Stimulated activated CD8-positive, alpha-beta memory T cell treated with anti-CD3 and anti-CD28 coated beads, Interleukin-2, amount 100 ng/mL, for 1 hour (primary cell): ENCODE data around the gene CTBP2.
"Not testable (repeated sequence)": the region's sequence is repeated elsewhere in the genome, so short reads cannot be mapped to it uniquely, and the experiment has no call there.

Source experiments
- DNase-seq, 2 donors: peaks; one replicate each; pipeline ENCODE4 v3.0.0-alpha.2; 2020; ENCODE audit warnings: low read depth in 2 of 2

The CTBP2 gene

DNA sequence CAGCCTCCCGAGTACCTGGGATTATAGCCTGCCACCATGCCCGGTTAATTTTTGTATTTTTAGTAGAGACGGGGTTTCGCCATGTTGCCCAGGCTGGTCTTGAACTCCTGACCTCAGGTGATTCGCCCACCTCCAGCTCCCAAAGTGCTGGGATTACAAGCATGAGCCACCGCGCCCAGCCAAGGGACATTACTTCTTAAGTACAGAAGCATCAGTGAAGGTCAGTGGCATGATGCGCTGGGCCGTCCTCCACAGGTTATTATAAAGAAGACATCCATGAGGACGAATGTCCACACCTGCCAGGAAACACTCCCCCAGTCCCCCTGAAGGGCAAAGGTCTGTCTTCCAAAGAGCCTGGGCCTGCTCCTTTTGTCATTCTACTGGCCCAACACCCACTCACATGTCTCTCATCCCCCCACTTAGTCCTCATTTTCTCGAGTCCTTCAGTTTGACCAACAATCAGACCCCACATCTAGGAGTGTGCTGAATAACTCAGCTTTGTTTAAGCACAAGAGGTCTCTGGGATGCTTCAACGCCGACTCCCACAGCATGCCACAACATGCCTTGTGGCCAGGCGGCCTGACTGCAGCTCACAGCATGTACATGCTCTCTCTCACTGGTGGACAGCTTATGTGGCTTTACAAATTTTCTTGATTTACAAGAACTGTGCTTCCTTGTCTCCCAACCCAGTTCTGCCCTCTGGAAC, 73.0 kb downstream of the CTBP2 start:
- no peak for DNase-seq

DNA sequence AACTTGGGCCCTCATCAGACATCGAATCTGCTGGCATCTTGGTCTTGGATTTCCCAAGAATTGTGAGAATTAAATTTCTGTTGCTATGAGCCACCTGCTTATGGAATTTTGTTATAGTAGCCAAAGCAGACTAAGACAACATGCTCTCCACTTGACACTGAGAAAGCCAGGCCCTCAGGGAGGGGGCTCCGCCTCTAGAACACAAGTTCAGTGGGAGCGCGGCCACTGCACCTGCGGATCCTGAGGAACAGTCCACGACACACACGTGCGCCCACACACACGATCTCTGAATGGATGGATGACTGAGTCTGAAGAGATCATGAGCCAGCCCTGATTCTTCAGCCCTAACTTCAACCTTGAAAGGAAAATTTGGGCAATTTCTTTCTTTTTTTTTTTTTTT, 73.7 kb downstream of the CTBP2 start:
- no peak for DNase-seq

DNA sequence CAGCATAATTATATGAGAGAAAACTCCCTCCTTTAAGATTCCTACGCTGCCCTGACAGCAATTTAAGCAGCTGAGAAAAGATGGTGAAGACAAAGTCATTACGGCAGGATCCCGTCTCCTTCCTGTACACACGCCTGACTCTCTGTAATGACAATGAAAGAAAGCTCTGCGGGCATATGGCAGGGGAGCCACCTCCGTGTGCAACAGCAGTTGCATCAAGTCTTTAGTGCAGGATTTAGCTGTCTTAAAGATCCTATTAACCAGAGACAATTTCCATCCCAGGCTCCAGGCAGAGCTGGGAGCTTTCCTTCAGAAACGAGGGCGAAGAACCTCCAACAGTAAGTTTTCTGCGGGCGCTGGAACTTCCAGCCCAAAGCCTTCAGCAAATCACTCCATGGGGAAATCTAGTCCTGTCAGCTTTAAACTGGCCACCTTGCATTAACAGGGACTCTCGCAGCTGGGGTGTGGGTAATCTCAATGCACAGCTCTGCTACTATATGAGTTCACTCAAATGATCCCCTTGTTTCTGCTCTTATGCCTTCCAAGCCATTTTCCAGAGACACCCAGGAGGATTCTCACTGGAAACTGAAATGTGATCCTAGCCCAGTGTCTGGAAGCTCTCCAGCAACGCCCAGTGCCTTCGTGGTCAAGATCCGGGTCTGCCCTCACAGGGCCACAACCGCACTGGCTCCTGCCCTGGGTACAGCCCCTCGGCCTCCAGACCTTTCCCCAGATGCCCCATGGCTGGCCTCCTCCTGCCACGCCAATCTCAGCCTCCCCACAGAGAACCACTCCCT, 74.9 kb downstream of the CTBP2 start:
- no peak for DNase-seq

DNA sequence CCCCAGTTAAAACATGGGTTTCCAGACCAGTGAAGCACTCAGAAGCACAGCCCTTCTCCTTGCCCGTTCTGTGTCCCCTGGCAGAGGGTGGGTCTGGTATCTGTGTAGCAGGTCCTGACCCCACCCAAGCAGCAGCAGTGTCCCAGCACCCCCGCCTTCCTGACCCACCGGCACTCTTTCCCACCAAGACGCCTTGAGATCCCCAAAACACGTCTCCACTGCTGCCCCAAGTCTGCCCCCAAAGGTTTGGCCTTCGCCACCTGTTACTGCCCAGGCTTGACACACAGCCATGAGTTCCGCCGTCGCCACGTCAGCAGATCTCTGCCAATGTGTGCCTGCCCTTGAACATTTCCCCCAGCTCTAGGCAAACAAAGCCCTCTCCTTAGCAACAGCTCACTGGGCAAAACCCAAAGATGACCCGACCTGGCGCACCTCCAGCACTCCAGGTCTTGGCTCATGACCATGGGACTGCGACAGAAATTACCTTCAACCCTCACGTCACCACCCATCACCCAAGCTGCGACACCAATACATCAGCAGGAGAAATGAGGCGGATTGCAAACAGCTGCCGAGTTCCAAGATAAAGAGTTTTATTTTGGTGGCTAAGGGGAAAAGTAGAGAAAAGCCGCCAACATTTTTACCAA, 75.6 kb downstream of the CTBP2 start:
- DNase-seq: no peak

DNA sequence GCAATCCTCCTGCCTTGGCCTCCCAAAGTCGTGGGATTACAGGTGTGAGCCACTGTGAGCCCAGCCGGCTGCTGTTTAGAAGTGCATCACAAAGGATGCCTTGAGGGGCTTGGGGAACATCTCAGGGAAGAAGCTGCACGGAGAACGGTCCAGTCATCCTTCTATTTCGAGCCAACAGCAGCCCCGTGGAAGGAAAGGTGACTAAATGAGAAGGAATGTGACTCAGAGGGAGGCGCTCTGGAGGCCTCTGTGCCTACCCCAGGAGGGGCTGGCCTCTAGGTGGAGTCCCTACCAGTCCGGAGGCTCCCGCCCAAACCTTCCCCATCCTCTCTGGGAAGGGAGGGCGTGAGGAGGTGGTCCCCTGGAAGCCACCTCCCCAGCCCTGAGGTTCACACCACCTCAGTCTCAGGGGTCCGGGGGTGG, 76.2 kb downstream of the CTBP2 start:
- DNase-seq: no peak

DNA sequence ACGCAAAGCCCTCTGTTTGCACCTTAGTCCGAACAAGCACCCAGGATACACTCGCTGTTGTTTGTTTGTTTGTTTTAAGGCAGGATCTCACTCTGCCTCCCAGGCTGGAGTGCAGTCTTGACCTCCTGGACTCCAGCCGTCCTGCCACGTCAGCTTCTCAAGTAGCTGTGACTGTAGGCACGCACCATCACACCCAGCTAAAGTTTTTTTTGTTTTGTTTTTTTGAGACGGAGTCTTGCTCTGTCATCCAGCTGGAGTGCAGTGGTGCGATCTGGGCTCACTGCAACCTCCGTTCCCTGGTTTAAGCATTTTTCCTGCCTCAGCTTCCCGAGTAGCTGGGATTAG, 76.8 kb downstream of the CTBP2 start:
- DNase-seq: no peak

DNA sequence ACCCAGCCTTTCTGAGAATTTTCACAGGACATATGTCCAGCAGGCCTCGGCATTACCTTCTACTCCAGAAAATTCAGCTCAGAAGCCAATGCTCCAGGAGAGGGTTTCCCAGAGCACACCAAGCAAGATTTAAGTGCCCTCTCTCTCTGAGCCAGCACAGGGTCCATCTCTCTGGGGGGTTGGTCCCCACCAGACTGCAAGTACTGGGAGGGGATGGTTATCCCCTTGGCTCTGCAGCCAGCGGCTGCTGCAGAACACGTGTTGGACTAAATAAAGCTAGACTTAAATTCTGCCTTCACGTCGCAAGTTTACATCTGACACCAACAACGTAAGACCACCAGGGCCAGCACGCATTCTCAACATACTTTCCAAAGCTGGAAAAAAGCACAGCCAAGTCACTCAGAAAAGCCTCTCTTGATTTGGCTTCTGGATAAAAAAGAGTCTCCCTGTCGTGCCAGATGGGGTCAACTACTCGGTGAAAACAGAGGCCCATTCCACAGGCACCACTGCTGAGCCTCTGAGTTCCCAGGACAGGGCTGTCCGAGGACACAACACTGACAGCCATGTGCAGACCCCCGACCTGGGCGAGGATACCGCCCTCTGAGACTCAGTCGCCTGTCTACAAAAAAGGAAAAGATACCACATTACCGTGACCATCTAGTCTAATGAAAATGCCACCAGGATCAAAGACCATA, 77.3 kb downstream of the CTBP2 start:
- no peak for DNase-seq

DNA sequence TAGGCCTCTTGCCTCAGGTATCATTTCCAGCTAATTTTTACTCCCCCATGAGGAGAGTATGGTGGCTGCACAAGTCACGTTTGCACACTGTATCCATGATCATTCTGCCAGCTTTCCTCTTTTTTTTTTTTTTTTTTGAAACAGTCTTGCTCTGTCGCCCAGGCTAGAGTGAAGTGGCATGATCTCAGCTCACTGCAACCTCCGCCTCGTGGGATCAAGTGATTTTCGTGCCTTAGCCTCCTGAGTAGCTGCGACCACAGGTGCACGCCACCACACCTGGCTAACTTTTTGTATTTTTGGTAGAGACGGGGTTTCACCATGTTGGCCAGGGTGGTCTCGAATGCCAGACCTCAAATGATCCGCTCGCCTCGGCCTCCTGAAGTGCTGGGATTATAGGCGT, 77.9 kb downstream of the CTBP2 start:
- DNase-seq: not testable (repeated sequence)

DNA sequence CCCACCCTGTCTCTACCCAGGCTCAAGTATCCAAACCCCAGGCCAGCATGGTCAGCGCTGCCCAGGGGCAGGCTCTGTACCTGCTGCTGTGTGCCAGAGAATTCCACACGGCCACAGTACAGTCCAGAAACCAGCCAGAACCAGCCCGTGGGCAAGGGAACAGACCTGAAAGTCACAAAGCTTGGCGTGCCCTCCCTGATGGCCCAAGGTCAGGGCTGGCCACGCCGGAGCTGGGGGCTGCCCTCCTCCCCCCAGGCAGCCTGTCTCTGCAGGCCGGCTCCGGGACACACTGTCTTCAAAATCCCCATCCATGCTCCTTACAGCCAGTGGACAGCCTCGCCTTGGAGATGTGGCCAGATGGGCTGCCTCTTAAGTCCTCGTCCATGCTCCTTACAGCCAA, 78.4 kb downstream of the CTBP2 start:
- no peak for DNase-seq

DNA sequence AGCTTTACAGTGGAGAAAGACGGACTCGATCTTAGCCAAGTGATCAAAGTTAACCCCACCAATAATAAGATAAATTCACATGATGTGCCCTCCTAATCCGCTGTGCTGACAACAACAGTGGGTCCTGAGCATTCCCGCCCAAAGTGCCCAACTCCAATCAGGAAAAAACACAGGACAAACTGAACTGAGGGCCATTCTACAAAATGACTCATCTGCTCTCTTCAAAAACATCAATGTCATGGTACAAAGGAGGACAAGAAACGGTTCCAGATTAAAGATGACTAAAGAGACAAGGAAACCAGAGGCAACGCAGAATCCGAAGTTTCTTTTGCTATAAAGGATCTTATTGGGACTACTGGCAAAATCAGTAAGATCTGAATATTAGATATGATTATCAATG, 79.4 kb downstream of the CTBP2 start:
- no peak for DNase-seq

DNA sequence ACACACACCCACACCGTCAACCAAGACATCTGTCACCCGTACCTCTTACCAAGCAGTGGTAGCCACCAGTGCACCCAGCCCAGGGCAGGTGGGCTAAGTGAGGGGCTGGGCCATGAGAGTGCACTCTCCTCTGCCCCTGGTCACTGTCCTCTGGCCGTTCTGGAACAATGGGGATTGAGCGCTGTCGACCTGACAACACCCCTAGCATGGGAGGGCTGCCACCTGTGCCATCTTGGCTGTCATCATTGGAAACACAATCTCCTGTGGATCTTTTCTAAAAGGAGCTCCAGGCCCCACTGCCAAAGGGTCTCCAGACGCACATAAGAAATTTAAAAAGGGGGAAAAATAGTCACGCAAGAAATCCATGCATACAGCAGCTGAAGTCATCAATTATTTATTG, 80.1 kb downstream of the CTBP2 start:
- DNase-seq: no peak

DNA sequence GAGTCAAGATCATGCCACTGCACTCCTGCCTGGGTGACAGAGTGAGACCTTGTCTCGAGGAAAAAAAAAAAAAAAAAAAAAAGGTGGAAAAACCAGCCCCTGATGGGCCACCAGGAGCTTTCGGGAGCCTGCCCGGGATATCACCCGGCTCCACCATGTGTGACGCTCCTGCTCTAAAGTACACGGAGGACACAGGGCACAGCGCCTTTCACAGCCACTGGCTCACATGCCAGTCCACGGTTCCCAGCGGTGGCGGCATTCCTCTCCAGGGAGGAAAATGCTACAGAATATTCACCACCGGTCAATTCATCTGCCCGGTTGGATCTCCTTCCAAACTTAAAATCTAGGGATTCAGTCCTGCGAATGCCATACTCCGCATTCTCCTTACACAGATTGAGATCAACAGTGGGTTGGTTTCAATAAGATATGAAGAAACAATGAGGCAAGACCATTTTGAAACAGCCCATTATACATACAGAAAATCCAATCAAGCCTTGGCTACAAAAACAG, 81.2 kb downstream of the CTBP2 start:
- no peak for DNase-seq

DNA sequence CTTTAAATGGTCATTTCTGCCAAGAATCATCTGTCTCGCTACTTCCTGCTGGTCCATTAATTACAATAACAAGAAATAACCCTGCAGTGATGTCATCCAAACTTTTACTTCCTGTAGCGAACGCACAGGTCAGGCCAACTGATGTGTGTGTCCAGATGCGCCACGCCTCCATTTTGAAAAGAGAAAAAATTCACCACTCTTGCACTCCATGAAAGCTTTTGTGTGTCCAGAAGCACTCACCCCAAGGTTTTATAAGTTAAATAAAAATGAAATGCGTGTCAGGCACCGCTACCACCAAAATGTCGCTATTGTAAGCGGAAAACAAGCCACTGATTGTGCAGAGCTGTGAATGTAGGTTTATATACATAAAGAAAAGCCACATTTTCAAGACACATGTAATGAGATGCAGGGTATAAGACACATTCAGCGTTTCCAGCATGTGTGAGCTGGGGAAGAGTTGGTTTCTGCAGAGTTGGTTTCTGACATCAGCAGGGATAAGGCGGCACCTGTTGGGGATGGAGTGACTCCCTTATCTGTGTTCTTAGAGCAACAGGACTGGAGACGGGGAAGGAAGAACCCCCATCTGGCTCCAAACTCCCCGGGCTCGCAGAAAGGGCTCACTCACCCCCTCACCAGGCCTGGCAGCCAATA, 83.3 kb downstream of the CTBP2 start:
- no peak for DNase-seq

DNA sequence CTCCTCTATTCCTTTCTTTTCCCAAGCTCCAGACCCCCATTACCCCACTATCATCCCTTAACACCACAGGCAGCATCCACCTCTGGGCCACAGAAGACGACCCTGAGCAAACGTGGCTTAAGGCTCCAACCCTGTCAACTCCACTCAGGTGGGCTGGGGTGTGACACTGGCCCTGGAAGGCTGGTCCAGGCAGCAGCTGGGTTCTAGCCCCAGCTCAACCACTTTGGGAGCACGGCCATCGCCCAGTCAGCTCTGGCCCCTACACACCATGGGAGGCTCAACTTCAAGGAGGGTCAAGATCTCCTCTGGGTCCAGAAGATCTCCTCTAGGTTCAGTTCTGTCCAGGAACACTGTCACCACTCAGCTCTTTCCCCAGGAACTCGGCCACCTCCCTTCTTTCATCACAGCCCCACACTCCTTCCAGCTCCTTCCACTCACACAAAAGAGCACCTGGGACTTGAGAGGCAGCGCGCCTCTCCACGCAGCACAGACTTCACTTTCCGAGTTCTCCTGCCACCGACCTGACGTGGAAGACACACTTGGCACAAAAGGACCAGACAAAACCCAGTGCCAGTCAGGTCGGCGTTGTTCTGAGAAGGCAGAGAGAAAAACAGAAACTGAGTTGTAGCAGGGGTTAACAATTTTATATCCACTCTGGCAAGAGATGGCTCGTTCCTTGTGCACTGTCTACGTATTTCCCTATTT, 84.1 kb downstream of the CTBP2 start:
- no peak for DNase-seq

DNA sequence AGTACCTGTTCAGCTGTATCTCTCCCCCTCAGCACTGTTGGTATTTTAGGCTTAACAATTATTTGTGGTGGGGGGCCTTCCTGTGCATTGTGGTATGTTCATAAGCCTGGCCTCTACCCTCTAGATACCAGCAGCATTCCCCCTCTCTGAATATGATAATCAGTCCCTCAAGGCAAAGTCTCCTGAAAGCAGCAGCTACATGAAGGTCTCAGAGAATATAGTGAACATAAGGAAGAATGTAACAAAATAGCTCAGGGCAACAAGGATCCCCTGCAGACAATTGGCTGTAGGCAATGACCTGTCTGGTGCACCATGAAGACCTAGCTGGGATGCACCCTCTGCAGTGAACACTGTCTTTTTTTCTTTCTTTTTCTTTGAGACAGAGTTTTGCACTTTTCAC, 86.4 kb downstream of the CTBP2 start:
- DNase-seq: no peak

DNA sequence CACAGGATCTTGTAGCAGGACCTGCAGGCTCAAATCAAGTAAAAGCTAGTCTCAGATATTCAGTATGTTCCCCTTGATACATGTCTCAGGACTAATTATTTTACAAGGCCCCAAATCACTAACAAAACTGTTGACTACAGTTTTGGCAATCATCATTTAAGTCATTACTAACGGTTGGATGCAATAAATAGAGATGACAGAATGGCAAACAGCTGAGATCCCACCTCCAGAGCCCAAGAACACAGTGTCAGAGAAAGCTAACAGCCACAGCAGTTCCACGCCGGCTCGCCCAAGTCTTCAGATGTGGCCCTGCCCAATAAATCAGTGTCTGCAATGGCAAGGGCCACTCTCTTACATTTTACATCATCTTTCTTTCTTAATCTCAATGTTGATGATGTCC, 87.6 kb downstream of the CTBP2 start:
- DNase-seq: no peak

DNA sequence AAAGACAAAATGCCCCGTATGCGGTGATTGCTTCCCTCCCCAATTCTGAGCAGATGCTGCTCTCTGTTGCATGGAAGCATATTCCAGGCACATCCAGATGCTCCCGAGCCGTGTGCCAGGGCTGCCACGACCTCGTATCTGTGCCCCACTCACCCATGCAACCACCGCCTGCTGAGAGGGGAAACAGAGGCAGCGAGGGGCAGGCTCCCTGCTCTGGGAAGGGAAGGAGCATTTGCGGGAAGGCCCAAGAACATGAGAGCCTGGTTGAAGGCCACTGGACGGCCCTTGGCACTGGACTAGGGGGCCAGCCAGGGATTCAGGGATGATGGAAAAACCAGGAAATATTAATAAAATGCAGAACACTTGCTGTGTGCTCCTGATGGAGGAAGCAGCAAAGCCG, 89.4 kb downstream of the CTBP2 start:
- DNase-seq: no peak

DNA sequence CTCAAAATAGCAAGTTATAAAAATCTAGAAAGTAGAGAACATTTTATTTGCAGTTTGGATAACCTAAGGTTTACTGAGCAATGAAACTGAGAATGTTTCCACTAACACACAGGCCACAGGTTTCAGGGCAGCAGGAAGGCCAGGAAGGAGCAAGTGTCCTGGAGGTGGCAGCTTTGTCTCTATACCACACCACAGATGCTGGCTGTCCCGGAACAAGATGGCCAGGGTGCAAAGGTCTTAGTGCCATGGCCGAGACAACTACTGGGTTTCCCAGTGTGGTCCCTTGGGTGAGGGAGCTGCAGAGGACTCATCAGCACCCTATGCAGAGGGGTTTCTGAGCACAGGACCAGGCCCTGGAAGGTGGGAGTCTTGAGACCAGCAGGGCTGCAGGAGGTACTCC, 92.0 kb downstream of the CTBP2 start:
- no peak for DNase-seq

DNA sequence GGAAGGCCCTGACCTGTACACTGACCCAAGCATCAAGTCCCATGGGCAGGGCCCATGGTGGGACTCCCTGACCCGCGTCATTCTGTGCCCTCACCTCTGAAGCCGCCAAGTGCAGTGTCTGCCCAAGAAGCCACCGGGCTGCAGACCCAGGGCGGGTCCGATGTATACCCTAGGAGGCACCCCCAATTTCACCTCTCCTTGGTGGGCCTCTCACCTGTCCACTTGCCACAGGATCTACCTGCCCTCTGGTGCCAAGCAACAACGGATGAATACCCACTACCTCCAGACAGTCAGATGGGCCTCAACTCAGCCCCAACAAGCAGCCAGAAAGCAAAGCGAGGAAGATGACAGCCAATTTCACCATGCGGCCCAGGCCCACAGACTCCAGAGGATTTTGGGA, 92.6 kb downstream of the CTBP2 start:
- DNase-seq: no peak

DNA sequence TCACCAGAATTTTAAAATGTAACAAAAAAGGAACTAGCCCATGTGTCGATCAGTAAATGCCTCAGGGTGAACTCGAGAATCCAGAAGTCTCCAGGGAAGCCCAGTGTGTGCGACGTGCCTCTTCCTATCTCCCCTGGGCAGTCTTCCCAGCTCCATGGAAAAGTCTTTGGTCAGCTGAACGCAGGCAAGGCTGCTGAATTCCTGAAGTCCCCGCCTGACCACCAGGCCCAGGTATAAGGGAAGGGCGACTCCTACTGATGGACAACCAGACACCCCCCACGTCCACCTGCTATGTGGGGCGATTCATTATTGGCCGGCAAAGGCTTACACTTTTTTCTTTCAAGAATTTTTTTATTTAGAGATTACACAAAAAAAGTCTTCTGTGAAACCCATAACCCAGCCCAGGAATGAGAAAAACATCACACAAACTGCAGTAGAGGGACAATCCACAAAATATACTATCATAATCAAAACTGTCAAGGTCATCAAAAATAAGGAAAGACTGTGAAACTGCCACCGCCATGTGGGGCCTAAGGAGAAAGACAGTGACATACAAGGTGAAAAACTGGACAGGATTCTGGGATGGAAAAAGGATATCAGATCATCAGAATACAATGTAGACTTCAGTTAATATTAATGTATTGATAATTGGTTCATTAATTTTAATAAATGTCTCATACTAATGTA, 93.5 kb downstream of the CTBP2 start:
- no peak for DNase-seq
